Measurements from ENCODE around the gene ZNRF1. TPM values are rescaled to one million over a fixed set of nuclear protein-coding genes. Genes with fewer than 3 reads are reported as not detected.

ZNRF1 gene
- total and polyA plus RNA-seq, 2 of the 4 experiments (the other 2 are of a cell fraction) = 8.2 to 20.7 TPM

DNA sequence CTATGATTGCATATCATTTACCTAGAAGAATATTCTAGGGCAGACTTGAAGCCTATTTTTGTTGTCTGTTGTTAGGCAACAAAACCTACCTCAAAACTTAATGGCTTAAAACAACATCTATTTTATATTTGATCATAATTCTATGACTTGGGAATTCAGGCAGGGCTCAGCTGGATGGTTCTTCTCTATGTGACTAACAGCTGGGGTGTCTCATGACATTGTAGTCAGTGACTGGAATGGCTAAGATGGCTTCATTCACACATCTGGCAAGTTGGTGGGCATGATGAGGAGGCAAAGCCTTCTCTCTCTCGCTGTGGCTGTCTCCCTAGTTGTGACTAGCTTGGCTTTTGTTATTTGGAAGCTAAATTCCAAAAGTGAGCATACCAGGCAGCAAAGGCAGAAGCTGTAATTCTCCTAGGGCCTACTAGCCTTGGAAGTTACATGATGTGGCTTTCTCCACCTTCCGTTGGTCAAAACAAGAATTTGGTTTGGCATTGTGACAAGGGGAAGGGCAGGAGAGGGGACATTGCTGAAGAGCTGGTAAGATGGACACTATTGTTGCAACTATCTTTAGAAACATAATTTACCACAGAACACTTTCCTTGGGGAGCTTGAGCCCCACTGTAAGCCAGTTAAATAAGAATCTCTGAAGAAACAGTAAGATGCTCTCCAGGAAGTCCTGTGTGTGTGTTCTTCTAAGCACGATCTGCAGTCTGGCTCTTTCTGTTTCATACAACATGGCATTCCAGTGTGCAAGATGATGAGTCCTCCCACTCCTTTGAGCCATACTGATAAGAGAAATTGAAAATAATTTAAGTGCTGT lies 39.4 kb downstream of the ZNRF1 start:
- Histone ChIP-seq H3K79me1 (ENCODE audit: low read depth in 1 of 2, low read length in 2 of 2) (peaks cover 55 to 57% of the 10 kb centered on the region in 2 experiments), H2BK5ac (ENCODE audit: low read depth, low read length, poor library complexity, severe bottlenecking) (no peak overlapping the region), H2AFZ (replicated peaks; ENCODE audit: low read length, poor library complexity) (no peak overlapping the region), H3K4me3 (ENCODE audit: insufficient read depth, low read depth, low read length) (no peak overlapping the region), H3K4me1 (ENCODE audit: control insufficient read depth, insufficient read depth, low read length) (peaks cover 4% of the 10 kb centered on the region; the same call in 1 of the 2 replicates), H3K23ac (ENCODE audit: low read depth, low read length) (no peak overlapping the region), H4K5ac (ENCODE audit: low read depth, low read length) (no peak overlapping the region), H3K4me2 (ENCODE audit: low read depth, low read length) (no peak overlapping the region), H2BK15ac (ENCODE audit: low read depth, low read length) (no peak overlapping the region), H3K27me3 (ENCODE audit: control insufficient read depth, insufficient read depth, low read length) (no peaks in the 10 kb centered on the region), H2BK20ac (ENCODE audit: low read depth, low read length) (no peak overlapping the region), H3K9me3 (ENCODE audit: control insufficient read depth, insufficient read depth, low read length) (peaks cover 8% of the 10 kb centered on the region), H3K14ac (replicated peaks; ENCODE audit: low read depth, low read length) (no peak overlapping the region), H2AK9ac (replicated peaks; ENCODE audit: low read depth, low read length, poor library complexity) (no peak overlapping the region), H3K9ac (ENCODE audit: low read depth, low read length) (no peak overlapping the region), H4K91ac (ENCODE audit: insufficient read depth, low read depth, low read length) (no peak overlapping the region), H3K9me1 (ENCODE audit: insufficient read depth, low read length) (no peaks in the 10 kb centered on the region), H2AK5ac (ENCODE audit: low read depth, low read length) (no peak overlapping the region), H3K4ac (ENCODE audit: low read depth, low read length) (no peak overlapping the region), H4K20me1 (ENCODE audit: insufficient read depth, low read length) (peaks cover 17% of the 10 kb centered on the region), H3K36me3 (ENCODE audit: control insufficient read depth, insufficient read depth, low read length) (peaks cover 2% of the 10 kb centered on the region; the same call in 1 of the 2 replicates), H3K18ac (ENCODE audit: low read depth, low read length) (no peak overlapping the region), H3K56ac (ENCODE audit: extremely low read depth, insufficient read depth, low read length) (no peak overlapping the region), H3K27ac (ENCODE audit: insufficient read depth, low read length) (no peak overlapping the region), H4K8ac (ENCODE audit: low read depth in 2 of 2, low read length in 2 of 2) (no peak overlapping the region), H2BK120ac (ENCODE audit: low read depth, low read length) (no peak overlapping the region)
- dilution Hi-C loops (cut with HindIII; ENCODE audit: low sequenced_read_pairs, unreplicated experiment) = no loop called here
- peak; percentile 68 for DNase-seq
- in situ Hi-C loops (cut with MboI; ENCODE audit: low sequenced_read_pairs) = no loop called here
- no CpG with 5 or more reads among the region's 3 CpGs for WGBS, 2 experiments (ENCODE audit: extremely low coverage in 2 of 2, insufficient read length in 1 of 2)
- BruUV-seq (replicated peaks) = no TSS peak
- POLR2A ChIA-PET (ENCODE audit: unreplicated experiment) = interaction anchor here (0.6 kb wide), 1 partner anchor 48 kb away, joined by 3 read pairs; no protein-coding TSS in a partner anchor
- intact Hi-C loops (cut with micrococcal nuclease) = no loop called here
- CTCF ChIA-PET = no interaction called here
- ATAC-seq (ENCODE audit: low read depth) = no peak
- no peak for TF ChIP-seq CEBPB (IDR thresholded peaks at IDR 0.05; ENCODE audit: low read depth, low read length)
- TF ChIP-seq RFX5 (IDR thresholded peaks at IDR 0.05; ENCODE audit: low read depth, low read length) = no peak
- no peak for TF ChIP-seq CHD1 (IDR thresholded peaks at IDR 0.05; ENCODE audit: low read depth, low read length)
- TF ChIP-seq, protein P1, sequence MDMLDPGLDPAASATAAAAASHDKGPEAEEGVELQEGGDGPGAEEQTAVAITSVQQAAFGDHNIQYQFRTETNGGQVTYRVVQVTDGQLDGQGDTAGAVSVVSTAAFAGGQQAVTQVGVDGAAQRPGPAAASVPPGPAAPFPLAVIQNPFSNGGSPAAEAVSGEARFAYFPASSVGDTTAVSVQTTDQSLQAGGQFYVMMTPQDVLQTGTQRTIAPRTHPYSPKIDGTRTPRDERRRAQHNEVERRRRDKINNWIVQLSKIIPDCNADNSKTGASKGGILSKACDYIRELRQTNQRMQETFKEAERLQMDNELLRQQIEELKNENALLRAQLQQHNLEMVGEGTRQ (IDR thresholded peaks at IDR 0.05; ENCODE audit: low read depth, low read length) = no peak
- TF ChIP-seq RAD21 (IDR thresholded peaks at IDR 0.05; ENCODE audit: low read length) = no peak
- TF ChIP-seq SMC3 (IDR thresholded peaks at IDR 0.05; ENCODE audit: low read depth, low read length) = no peak
- TF ChIP-seq MXI1 (IDR thresholded peaks at IDR 0.05; ENCODE audit: borderline replicate concordance, low read depth, low read length) = no peak
- no peak for TF ChIP-seq RCOR1 (IDR thresholded peaks at IDR 0.05; ENCODE audit: insufficient replicate concordance, low read length)
- TF ChIP-seq POLR2A (IDR thresholded peaks at IDR 0.05; ENCODE audit: low read depth, low read length) = no peak
- TF ChIP-seq, protein P2, sequence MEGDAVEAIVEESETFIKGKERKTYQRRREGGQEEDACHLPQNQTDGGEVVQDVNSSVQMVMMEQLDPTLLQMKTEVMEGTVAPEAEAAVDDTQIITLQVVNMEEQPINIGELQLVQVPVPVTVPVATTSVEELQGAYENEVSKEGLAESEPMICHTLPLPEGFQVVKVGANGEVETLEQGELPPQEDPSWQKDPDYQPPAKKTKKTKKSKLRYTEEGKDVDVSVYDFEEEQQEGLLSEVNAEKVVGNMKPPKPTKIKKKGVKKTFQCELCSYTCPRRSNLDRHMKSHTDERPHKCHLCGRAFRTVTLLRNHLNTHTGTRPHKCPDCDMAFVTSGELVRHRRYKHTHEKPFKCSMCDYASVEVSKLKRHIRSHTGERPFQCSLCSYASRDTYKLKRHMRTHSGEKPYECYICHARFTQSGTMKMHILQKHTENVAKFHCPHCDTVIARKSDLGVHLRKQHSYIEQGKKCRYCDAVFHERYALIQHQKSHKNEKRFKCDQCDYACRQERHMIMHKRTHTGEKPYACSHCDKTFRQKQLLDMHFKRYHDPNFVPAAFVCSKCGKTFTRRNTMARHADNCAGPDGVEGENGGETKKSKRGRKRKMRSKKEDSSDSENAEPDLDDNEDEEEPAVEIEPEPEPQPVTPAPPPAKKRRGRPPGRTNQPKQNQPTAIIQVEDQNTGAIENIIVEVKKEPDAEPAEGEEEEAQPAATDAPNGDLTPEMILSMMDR (conservative IDR thresholded peaks at IDR 0.05; ENCODE audit: low read depth, low read length) = no peak
- no peak for TF ChIP-seq FOS (IDR thresholded peaks at IDR 0.05; ENCODE audit: low read depth, low read length)
- no peak for TF ChIP-seq BHLHE40 (IDR thresholded peaks at IDR 0.05; ENCODE audit: low read depth, low read length)
- no peak for TF ChIP-seq MAFK (IDR thresholded peaks at IDR 0.05; ENCODE audit: low read depth, low read length)
- no peak for TF ChIP-seq MAZ (IDR thresholded peaks at IDR 0.05; ENCODE audit: borderline replicate concordance, low read depth, low read length)
- TF ChIP-seq, protein P3, sequence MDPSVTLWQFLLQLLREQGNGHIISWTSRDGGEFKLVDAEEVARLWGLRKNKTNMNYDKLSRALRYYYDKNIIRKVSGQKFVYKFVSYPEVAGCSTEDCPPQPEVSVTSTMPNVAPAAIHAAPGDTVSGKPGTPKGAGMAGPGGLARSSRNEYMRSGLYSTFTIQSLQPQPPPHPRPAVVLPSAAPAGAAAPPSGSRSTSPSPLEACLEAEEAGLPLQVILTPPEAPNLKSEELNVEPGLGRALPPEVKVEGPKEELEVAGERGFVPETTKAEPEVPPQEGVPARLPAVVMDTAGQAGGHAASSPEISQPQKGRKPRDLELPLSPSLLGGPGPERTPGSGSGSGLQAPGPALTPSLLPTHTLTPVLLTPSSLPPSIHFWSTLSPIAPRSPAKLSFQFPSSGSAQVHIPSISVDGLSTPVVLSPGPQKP (IDR thresholded peaks at IDR 0.05; ENCODE audit: borderline replicate concordance, low read depth, low read length) = no peak
